Measurements from ENCODE around the gene PLA2G15. TPM values are rescaled to one million over a fixed set of nuclear protein-coding genes. Genes with fewer than 3 reads are reported as not detected.
A peak's percentile ranks its signal among the peaks of the same experiment; 100 is the strongest.

PLA2G15 gene
- total and polyA plus RNA-seq, 2 of the 13 experiments (the other 11 are each of a cell fraction or from before 2014, with no cell fraction given) = 14.4 to 23.7 TPM

DNA sequence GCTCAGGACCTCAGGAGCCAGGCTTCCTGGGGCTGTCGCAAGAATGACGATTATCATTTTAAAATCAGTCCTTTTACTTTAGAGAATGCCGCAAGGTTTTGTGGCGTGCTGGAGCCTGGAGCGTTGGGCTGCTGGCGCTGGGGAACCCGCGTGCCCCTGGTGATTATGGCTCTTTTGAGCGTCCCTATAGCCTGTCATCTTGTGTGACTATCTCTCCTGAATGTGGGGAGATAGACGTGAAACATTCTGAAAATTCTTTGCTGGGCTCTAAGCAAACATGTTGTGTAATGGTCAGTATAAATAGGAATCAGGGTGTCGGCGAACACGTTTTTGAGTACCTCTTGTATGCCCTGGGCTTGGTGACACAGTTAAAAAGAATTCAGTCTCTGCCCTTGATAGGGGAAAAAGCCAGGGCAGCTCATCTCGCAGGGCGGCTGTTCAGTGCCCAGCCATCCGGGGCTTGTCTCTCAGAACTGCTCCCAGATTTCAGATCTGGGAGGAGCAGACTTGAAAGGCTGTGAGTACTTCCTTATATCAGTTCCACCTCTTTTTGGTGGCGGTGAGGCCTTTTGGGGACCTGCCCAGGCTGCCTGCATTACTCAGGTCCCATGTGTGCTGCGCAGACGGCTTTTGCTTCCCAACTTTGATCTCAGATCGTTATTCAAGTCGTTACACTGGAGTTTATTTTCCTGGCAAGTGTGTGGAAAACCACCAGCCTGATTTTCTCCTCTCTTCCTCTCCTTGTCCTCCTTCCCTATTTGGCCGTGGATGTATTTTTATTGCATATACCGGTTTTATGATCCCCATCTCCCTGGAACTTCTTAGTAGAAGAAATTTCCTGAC lies 20.1 kb downstream of the PLA2G15 start (continued):
- peak; percentile 93 for TF ChIP-seq FOSL1 (CRISPR knock-in tag; IDR thresholded peaks at IDR 0.05; ENCODE audit: borderline replicate concordance)
- no peak for TF ChIP-seq ZFAT (CRISPR knock-in tag; conservative IDR thresholded peaks at IDR 0.05)
- peak; percentile 80 for TF ChIP-seq ZNF264 (CRISPR knock-in tag; IDR thresholded peaks at IDR 0.05)
- no peak for TF ChIP-seq TCF12 (IDR thresholded peaks at IDR 0.05)
- TF ChIP-seq TCF12 (CRISPR knock-in tag; IDR thresholded peaks at IDR 0.05) = 0 out of 2 replicates have a peak, but pooled peaks have one; percentile 30
- peak; percentile 85; the same call in 1 of the 2 replicates for TF ChIP-seq ARNT2 (CRISPR knock-in tag; IDR thresholded peaks at IDR 0.05; ENCODE audit: low read depth)
- TF ChIP-seq, protein P1, sequence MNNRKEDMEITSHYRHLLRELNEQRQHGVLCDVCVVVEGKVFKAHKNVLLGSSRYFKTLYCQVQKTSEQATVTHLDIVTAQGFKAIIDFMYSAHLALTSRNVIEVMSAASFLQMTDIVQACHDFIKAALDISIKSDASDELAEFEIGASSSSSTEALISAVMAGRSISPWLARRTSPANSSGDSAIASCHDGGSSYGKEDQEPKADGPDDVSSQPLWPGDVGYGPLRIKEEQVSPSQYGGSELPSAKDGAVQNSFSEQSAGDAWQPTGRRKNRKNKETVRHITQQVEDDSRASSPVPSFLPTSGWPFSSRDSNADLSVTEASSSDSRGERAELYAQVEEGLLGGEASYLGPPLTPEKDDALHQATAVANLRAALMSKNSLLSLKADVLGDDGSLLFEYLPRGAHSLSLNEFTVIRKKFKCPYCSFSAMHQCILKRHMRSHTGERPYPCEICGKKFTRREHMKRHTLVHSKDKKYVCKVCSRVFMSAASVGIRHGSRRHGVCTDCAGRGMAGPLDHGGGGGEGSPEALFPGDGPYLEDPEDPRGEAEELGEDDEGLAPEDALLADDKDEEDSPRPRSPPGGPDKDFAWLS (CRISPR knock-in tag; IDR thresholded peaks at IDR 0.05; ENCODE audit: borderline replicate concordance) = no peak
- TF ChIP-seq, protein P2, sequence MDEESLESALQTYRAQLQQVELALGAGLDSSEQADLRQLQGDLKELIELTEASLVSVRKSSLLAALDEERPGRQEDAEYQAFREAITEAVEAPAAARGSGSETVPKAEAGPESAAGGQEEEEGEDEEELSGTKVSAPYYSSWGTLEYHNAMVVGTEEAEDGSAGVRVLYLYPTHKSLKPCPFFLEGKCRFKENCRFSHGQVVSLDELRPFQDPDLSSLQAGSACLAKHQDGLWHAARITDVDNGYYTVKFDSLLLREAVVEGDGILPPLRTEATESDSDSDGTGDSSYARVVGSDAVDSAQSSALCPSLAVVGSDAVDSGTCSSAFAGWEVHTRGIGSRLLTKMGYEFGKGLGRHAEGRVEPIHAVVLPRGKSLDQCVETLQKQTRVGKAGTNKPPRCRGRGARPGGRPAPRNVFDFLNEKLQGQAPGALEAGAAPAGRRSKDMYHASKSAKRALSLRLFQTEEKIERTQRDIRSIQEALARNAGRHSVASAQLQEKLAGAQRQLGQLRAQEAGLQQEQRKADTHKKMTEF (CRISPR knock-in tag; IDR thresholded peaks at IDR 0.05) = peak; percentile 98
- TF ChIP-seq ZNF775 (CRISPR knock-in tag; IDR thresholded peaks at IDR 0.05; ENCODE audit: borderline replicate concordance) = no peak
- peak; percentile 78; the same call in 1 of the 2 replicates for TF ChIP-seq NRL (CRISPR knock-in tag; IDR thresholded peaks at IDR 0.05; ENCODE audit: borderline replicate concordance)
- TF ChIP-seq, protein P3, sequence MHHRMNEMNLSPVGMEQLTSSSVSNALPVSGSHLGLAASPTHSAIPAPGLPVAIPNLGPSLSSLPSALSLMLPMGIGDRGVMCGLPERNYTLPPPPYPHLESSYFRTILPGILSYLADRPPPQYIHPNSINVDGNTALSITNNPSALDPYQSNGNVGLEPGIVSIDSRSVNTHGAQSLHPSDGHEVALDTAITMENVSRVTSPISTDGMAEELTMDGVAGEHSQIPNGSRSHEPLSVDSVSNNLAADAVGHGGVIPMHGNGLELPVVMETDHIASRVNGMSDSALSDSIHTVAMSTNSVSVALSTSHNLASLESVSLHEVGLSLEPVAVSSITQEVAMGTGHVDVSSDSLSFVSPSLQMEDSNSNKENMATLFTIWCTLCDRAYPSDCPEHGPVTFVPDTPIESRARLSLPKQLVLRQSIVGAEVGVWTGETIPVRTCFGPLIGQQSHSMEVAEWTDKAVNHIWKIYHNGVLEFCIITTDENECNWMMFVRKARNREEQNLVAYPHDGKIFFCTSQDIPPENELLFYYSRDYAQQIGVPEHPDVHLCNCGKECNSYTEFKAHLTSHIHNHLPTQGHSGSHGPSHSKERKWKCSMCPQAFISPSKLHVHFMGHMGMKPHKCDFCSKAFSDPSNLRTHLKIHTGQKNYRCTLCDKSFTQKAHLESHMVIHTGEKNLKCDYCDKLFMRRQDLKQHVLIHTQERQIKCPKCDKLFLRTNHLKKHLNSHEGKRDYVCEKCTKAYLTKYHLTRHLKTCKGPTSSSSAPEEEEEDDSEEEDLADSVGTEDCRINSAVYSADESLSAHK (CRISPR knock-in tag; IDR thresholded peaks at IDR 0.05; ENCODE audit: borderline replicate concordance) = no peak
- no peak; the same call in 1 of the 2 replicates for TF ChIP-seq ZNF225 (CRISPR knock-in tag; IDR thresholded peaks at IDR 0.05)
- TF ChIP-seq ZNF768 (CRISPR knock-in tag; IDR thresholded peaks at IDR 0.05) = no peak
- TF ChIP-seq ZNF605 (CRISPR knock-in tag; IDR thresholded peaks at IDR 0.05) = peak; percentile 86
- TF ChIP-seq, protein P4, sequence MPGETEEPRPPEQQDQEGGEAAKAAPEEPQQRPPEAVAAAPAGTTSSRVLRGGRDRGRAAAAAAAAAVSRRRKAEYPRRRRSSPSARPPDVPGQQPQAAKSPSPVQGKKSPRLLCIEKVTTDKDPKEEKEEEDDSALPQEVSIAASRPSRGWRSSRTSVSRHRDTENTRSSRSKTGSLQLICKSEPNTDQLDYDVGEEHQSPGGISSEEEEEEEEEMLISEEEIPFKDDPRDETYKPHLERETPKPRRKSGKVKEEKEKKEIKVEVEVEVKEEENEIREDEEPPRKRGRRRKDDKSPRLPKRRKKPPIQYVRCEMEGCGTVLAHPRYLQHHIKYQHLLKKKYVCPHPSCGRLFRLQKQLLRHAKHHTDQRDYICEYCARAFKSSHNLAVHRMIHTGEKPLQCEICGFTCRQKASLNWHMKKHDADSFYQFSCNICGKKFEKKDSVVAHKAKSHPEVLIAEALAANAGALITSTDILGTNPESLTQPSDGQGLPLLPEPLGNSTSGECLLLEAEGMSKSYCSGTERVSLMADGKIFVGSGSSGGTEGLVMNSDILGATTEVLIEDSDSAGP (CRISPR knock-in tag; IDR thresholded peaks at IDR 0.05; ENCODE audit: borderline replicate concordance) = 0 out of 2 replicates have a peak, but pooled peaks have one; percentile 45
- TF ChIP-seq, protein P5, sequence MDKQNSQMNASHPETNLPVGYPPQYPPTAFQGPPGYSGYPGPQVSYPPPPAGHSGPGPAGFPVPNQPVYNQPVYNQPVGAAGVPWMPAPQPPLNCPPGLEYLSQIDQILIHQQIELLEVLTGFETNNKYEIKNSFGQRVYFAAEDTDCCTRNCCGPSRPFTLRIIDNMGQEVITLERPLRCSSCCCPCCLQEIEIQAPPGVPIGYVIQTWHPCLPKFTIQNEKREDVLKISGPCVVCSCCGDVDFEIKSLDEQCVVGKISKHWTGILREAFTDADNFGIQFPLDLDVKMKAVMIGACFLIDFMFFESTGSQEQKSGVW (CRISPR knock-in tag; IDR thresholded peaks at IDR 0.05; ENCODE audit: borderline replicate concordance) = no peak
- 0 out of 2 replicates have a peak, but pooled peaks have one; percentile 73 for TF ChIP-seq MTF2 (CRISPR knock-in tag; IDR thresholded peaks at IDR 0.05; ENCODE audit: borderline replicate concordance)
- TF ChIP-seq, protein P6, sequence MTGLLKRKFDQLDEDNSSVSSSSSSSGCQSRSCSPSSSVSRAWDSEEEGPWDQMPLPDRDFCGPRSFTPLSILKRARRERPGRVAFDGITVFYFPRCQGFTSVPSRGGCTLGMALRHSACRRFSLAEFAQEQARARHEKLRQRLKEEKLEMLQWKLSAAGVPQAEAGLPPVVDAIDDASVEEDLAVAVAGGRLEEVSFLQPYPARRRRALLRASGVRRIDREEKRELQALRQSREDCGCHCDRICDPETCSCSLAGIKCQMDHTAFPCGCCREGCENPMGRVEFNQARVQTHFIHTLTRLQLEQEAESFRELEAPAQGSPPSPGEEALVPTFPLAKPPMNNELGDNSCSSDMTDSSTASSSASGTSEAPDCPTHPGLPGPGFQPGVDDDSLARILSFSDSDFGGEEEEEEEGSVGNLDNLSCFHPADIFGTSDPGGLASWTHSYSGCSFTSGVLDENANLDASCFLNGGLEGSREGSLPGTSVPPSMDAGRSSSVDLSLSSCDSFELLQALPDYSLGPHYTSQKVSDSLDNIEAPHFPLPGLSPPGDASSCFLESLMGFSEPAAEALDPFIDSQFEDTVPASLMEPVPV (CRISPR knock-in tag; IDR thresholded peaks at IDR 0.05) = no peak

All from HepG2 (cell line).